Body of pancreas (tissue), 4 donors: ENCODE results near the gene DUS2.

Experiments used
- CTCF ChIP-seq, 7 experiments: fragments of 450-650 bp in 4 of 7; fragments of 200-600 bp in 3 of 7; sonication (generic) in 3 of 7; IDR thresholded peaks; one replicate each; pipeline ENCODE4 v1.5.1; 2016 to 2019; ENCODE audit warnings: antibody characterized with exemption in 7 of 7
- POLR2A ChIP-seq, 3 donors: fragments of 450-650 bp; IDR thresholded peaks; one replicate each; pipeline ENCODE4 v1.6.1; 2016; ENCODE audit warnings: antibody characterized with exemption in 3 of 3, mild to moderate bottlenecking in 2 of 3

DNA sequence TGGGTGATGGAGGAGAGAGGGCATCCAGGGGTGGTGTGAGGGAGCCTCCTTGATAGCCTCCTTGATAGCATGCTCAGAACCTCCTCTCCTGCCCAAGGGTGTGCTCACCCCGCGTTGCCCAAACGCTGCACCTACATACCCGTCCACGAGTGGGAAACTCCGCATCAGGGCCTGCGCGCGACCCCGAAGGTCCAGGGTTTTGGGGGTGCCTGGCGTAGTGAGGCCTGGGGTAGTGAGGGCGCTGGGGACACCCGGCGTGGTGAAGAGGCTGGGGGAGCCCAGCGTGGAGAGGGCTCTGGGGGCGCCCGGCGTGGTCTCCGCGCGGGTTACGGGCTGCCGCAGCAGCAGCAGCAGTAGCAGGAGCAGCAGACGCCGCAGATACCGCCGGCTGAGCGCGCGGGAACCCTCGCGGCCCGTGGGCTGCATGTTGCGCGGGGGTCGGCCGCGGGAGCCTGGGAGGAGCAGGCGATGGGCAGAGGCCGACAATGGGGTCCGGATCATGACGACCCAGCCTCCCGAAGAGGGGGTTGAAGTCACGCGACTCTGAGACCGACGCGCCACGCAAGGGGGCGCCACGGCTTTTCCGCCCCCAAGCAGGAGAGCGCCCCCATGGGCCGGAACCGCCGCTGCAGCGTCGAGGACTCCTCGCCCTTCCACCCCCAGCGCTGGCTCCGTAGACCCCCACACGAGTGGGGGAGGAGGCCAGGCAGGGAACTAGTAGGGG is 43.0 kb upstream of the DUS2 start, which contains the start of gene DPEP3:
- TF ChIP-seq CTCF (IDR thresholded peaks at IDR 0.05), result peak in 3 of 7 experiments; percentile 9 to 21 (median 19)
- TF ChIP-seq POLR2A (IDR thresholded peaks at IDR 0.05), result no peak
